Measurements from ENCODE around the gene SOCS1. TPM values are rescaled to one million over a fixed set of nuclear protein-coding genes. Genes with fewer than 3 reads are reported as not detected.

Gene SOCS1
- total RNA-seq, 2 experiments from 2014 or later, result 146 to 152 TPM

DNA sequence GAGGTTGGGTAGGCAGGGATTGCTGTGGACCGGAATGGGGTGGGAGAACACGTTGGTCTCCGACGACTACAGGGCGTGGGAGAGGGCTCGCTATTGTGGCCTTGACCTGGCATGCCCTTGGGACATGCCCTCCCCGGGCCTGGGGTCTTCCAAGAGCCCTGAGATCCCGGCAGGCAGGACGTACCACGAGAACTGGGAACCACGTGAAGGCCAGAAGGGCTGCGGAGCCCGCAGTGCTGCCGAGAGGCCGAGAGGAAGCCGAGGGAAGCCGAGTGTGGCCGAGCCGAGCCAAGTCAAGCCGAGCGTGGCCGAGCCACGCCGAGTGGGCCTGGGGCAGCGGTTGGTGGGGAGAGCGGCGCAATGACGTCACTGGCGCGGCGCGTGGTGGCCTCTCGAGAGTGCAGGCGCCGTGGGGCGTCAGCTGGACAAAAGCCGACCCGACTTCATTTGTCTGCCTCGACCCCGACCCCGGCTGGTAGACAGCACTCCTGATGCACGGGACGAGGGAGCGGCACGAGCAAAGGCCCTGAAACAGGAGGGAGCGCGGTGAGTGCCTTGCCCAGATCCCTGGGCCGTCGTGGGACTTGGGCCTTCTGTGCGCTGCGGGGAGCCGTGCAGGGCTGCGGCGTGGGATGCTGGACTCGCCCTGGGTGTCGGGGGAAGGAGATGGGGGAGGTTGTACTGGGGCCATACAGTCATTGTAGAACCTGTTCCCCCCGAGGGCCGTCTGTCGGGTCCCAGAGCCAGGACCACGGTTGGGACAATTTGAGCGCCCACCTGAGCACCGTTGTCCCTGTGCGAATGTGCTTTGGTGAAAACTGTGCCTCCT lies 6.6 kb downstream of the SOCS1 start:
- peaks cover 6% of the 10 kb centered on the region for H3K27me3 Mint-ChIP-seq
- peak overlapping the region; percentile 48 for H3K4me3 Mint-ChIP-seq
- peaks cover 2% of the 10 kb centered on the region for H3K9me3 Mint-ChIP-seq
- H3K4me1 Mint-ChIP-seq (ENCODE audit: low read depth), result peaks cover 68% of the 10 kb centered on the region
- H3K36me3 Mint-ChIP-seq, result peaks cover 55% of the 10 kb centered on the region
- peak overlapping the region; percentile 72 for H3K27ac Mint-ChIP-seq
- CTCF ChIA-PET, result no interaction called here
- DNase-seq, result peak; percentile 45
- POLR2A ChIA-PET, result interaction anchor here (0.7 to 3.7 kb wide), 5 partner anchors 8 to 197 kb away, joined by 3 to 28 read pairs (median 3); no protein-coding TSS in a partner anchor
- intact Hi-C loops (cut with micrococcal nuclease), result loop anchor here (5.0 kb wide), 1 partner anchor 72 kb away; no protein-coding TSS in a partner anchor

DNA sequence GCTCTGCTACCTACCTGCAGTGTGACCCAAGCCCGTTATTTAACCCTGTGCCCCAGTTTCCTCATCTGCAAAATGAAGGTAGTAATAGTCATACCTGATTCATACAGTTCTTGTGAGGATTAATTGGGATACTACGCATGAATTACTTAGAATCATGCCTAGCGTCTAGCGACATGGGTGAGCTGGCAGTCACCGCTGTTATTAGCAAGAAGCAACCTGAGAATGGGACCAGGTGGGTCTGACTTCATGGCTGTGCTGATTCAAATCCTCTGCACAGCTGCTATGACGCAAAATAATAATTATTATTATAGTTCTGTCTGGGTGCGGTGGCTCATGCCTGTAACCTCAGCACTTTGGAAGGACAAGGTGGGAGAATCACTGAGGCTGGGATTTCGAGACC lies 7.9 kb downstream of the SOCS1 start:
- intact Hi-C loops (cut with micrococcal nuclease), result no loop called here
- H3K27me3 Mint-ChIP-seq, result peaks cover 2% of the 10 kb centered on the region
- peak overlapping the region; percentile 93 for H3K27ac Mint-ChIP-seq
- DNase-seq, result peak; percentile 65
- H3K4me3 Mint-ChIP-seq, result no peak overlapping the region
- peaks cover 64% of the 10 kb centered on the region for H3K4me1 Mint-ChIP-seq (ENCODE audit: low read depth)
- H3K36me3 Mint-ChIP-seq, result peaks cover 43% of the 10 kb centered on the region
- ChIA-PET CTCF (interaction anchor here (0.7 to 1.5 kb wide), 4 partner anchors 9 to 284 kb away, joined by 3 to 5 read pairs (median 4); no protein-coding TSS in a partner anchor), POLR2A (interaction anchor here (0.6 to 3.7 kb wide), 12 partner anchors 8 to 284 kb away, joined by 3 to 36 read pairs (median 4); partner anchors contain the start of gene SOCS1)
- H3K9me3 Mint-ChIP-seq, result peaks cover 2% of the 10 kb centered on the region

DNA sequence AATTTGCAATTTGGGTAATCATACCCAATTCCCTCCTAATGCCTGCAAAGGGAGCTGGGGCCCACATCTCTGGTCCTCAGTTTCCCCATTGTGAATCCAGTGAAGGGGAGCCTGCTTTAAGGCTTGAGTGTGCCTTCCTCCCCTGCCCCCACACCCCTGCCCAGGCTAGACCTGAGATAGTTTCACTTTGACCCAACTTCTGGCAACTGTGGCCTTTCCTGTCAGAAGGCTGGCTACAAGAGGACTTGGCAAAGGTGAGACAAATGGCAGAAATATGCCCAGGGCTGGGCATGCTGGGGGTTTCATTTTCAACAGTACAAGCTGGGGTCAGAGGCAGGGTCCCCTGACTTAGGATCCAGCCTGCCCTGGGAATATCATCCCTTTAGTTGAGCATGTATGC lies 10.0 kb downstream of the SOCS1 start:
- no peaks in the 10 kb centered on the region for H3K27me3 Mint-ChIP-seq
- DNase-seq, result peak; percentile 71
- H3K27ac Mint-ChIP-seq, result peak overlapping the region; percentile 77
- H3K4me1 Mint-ChIP-seq (ENCODE audit: low read depth), result peaks cover 48% of the 10 kb centered on the region
- peaks cover 2% of the 10 kb centered on the region for H3K9me3 Mint-ChIP-seq
- intact Hi-C loops (cut with micrococcal nuclease), result loop anchor here (1.0 kb wide), 2 partner anchors 12 to 21 kb away; no protein-coding TSS in a partner anchor
- H3K36me3 Mint-ChIP-seq, result peaks cover 25% of the 10 kb centered on the region
- no peak overlapping the region for H3K4me3 Mint-ChIP-seq
- ChIA-PET CTCF (interaction anchor here (1.1 to 2.3 kb wide), 8 partner anchors 10 to 282 kb away, joined by 4 to 13 read pairs (median 6); partner anchors contain the start of gene SOCS1), POLR2A (interaction anchor here (0.7 to 3.7 kb wide), 10 partner anchors 10 to 282 kb away, joined by 3 to 36 read pairs (median 10); partner anchors contain the start of gene SOCS1)

DNA sequence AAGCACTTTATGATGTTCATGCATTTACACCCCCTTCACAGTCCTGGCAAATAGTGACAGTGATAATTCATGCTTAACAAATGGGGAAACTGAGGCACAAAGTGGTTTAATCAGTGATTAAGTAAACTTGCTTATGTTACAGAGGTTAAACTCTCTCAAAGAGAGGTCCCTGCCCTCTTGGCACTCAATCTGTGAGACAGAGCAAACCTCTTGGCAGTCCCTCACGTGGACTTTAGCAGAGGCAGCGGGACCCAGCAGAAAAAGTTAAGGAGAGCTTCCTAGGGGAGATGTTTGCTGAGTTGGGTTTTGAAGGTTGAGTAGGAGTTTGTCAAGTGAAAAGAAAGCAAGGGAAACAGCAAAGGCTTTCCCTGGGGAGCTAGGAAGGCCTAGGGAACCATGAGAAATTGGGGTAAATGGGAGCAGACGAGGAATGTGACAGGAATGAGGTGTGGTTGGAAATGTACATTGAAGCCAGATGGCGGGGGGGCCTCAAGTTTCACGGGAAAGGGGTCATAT lies 10.7 kb downstream of the SOCS1 start:
- POLR2A ChIA-PET, result interaction anchor here (1.7 to 3.6 kb wide), 5 partner anchors 11 to 281 kb away, joined by 4 to 36 read pairs (median 12); partner anchors contain the start of gene SOCS1
- CTCF ChIA-PET, result interaction anchor here (1.4 to 2.3 kb wide), 6 partner anchors 10 to 281 kb away, joined by 4 to 13 read pairs (median 6); partner anchors contain the start of gene SOCS1
- intact Hi-C loops (cut with micrococcal nuclease), result no loop called here

DNA sequence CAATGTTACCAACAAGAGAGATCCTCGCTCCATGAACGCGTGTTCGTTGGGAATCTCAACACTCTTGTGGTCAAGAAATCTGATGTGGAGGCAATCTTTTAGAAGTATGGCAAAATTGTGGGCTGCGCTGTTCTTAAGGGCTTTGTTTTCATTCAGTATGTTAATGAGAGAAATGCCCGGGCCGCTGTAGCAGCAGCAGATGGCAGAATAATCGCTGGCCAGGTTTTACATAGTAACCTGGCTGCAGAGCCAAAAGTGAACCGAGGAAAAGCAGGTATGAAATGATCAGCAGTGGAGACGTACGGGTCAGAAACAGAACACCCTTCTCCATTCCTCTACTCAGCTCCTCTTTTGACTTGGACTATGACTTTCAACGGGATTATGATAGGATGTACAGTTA lies 13.3 kb downstream of the SOCS1 start:
- Mint-ChIP-seq H3K27me3 (no peaks in the 10 kb centered on the region), H3K4me3 (no peak overlapping the region), H3K4me1 (ENCODE audit: low read depth) (peaks cover 31% of the 10 kb centered on the region), H3K27ac (no peak overlapping the region), H3K36me3 (peaks cover 2% of the 10 kb centered on the region), H3K9me3 (peaks cover 1% of the 10 kb centered on the region)
- DNase-seq, result no peak
- intact Hi-C loops (cut with micrococcal nuclease), result no loop called here
- ChIA-PET CTCF (interaction anchor here (1.0 to 1.2 kb wide), 2 partner anchors 14 to 129 kb away, joined by 3 read pairs; partner anchors contain the start of gene SOCS1), POLR2A (no interaction called here)

More for the DNA sequence above, 10.7 kb downstream of the SOCS1 start:
- H3K9me3 Mint-ChIP-seq, result peaks cover 2% of the 10 kb centered on the region
- peak overlapping the region; percentile 77 for H3K27ac Mint-ChIP-seq
- H3K4me3 Mint-ChIP-seq, result no peak overlapping the region
- H3K27me3 Mint-ChIP-seq, result no peaks in the 10 kb centered on the region
- peaks cover 20% of the 10 kb centered on the region for H3K36me3 Mint-ChIP-seq
- DNase-seq, result no peak
- peaks cover 44% of the 10 kb centered on the region for H3K4me1 Mint-ChIP-seq (ENCODE audit: low read depth)

DNA sequence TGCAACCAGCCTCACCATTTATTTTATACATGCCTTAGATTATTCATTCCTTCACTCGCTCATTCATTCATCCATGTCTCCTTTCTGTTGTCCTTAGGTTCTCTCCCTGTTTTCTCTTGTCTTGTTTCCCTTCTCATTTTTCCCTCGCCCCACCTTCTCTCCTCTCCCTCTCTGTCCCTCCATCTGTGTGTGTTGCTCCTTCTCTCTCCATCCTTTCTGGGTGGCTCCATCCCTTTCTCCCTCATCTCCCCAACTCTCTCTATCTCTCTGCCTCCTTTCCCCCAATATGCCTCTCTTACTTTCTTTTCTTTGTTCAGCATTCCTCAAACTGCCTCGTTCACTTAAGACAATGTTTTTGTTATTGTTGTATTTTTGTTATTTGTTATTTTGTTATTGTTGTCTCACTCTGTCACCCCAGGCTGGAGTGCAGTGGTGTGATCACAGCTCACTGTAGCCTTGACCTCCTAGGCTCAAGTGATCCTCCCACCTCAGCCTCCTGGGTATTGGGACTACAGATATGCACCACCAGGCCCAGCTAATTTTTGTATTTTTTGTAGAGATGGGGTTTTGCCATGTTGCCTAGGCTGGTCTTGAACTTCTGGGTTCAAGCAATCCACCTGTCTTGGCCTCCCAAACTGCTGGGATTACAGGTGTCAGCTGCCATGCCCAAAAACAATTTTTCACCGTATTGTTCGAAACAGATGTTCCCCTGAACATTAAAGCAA lies 14.4 kb downstream of the SOCS1 start:
- DNase-seq, result no peak
- ChIA-PET POLR2A (interaction anchor here (0.9 to 1.5 kb wide), 3 partner anchors 8 to 13 kb away, joined by 3 to 7 read pairs (median 4); no protein-coding TSS in a partner anchor), CTCF (interaction anchor here (1.0 kb wide), 1 partner anchor 14 kb away, joined by 3 read pairs; the partner anchor contains the start of gene SOCS1)
- Mint-ChIP-seq H3K27me3 (no peaks in the 10 kb centered on the region), H3K4me3 (no peak overlapping the region), H3K4me1 (ENCODE audit: low read depth) (peaks cover 28% of the 10 kb centered on the region), H3K27ac (no peak overlapping the region), H3K9me3 (no peaks in the 10 kb centered on the region), H3K36me3 (no peaks in the 10 kb centered on the region)
- intact Hi-C loops (cut with micrococcal nuclease), result no loop called here

DNA sequence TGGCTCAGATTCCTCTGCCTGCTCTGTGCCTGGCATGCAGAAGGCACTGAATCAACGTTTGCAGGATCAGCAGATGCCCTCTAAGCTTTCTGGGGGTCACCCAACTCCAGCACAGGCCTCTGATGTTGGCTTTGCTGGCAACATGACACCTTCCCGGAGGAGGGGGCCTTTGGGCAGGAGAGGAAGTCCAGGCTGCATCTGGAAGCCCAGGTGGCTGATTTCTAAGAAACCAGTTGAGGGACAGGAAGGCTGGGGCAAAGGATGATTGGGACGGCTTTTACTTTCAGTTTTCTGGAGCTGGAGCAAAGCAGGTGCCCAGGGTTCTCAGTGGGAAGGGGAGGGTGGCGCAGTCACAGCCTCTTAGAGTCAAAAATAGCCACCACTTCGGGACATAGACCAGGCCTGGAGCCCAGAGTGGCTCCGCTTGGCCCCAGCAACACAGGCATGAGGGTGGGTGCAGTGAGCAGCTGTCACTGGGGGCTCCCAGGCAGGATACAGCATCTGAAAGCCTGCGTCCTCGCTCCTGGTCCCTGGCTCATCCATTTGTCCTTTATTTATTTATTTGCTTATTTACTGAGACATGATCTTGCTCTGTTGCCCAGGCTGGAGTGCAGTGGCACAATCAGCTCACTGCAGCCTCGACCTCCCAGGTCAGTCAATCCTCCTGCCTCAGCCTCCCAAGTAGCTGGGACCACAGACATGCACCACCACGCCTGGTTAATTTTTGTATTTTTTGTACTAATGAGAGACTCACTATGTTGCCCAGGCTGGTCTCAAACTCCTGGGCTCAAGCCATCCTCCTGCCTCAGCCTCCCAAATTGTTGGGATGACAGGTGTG lies 15.1 kb downstream of the SOCS1 start:
- Mint-ChIP-seq H3K4me3 (peak overlapping the region; percentile 11), H3K4me1 (ENCODE audit: low read depth) (peaks cover 25% of the 10 kb centered on the region), H3K27ac (peak overlapping the region; percentile 48), H3K36me3 (no peaks in the 10 kb centered on the region), H3K9me3 (no peaks in the 10 kb centered on the region), H3K27me3 (no peaks in the 10 kb centered on the region)
- POLR2A ChIA-PET, result interaction anchor here (0.9 to 1.5 kb wide), 4 partner anchors 9 to 16 kb away, joined by 3 to 7 read pairs (median 4); no protein-coding TSS in a partner anchor
- no peak for DNase-seq
- intact Hi-C loops (cut with micrococcal nuclease), result no loop called here
- CTCF ChIA-PET, result interaction anchor here (0.9 to 1.0 kb wide), 2 partner anchors 15 to 131 kb away, joined by 3 read pairs; partner anchors contain the start of gene SOCS1

DNA sequence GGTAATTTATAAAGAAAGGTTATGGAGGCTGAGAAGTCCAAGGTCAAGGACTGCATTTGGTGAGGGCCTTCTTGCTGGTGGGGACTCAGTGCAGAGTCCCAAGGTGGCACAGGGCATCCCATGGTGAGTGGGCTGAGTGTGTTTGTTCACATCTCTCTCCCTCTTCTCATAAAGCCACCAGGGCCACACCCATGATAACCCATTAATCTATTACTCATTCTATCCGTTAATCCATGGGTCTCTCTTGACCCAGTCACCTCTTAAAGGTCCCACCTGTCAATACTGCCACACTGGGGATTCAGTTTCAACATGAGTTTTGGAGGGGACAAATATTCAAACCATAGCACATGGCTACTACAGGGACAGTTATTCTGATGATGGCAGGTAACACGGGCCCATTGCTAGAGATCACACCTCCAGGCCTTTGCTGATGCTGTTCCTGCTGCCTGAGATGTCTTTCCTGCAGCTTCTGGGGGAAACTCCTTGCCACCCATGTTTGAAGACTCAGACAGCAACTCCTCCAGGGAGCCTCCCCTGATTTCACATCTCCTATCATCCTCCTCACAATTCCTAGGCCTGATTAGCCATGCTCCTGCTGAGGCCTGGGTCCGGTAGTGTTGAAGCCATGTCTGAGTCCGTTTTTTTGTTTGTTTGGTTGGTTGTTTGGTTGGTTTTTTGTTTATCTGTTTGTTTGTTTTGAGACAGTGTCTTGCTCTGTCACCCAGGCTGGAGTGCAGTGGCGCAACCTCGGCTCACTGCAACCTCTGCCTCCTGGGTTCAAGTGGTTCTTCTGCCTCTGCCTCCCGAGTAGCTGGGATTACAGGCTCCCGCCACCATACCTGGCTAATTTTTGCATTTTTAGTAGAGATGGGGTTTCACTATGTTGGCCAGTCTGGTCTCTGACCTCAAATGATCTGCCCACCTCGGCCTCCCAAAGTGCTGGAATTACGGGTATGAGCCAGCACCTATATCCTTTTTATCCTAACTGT lies 16.1 kb downstream of the SOCS1 start:
- Mint-ChIP-seq H3K4me1 (ENCODE audit: low read depth) (peaks cover 24% of the 10 kb centered on the region), H3K27me3 (no peaks in the 10 kb centered on the region), H3K27ac (peak overlapping the region; percentile 48), H3K36me3 (no peaks in the 10 kb centered on the region), H3K4me3 (peak overlapping the region; percentile 11), H3K9me3 (no peaks in the 10 kb centered on the region)
- no peak for DNase-seq
- ChIA-PET CTCF (interaction anchor here (0.9 to 1.0 kb wide), 2 partner anchors 16 to 132 kb away, joined by 3 read pairs; partner anchors contain the start of gene SOCS1), POLR2A (interaction anchor here (1.0 to 1.5 kb wide), 3 partner anchors 12 to 15 kb away, joined by 4 to 7 read pairs (median 5); no protein-coding TSS in a partner anchor)
- intact Hi-C loops (cut with micrococcal nuclease), result no loop called here

DNA sequence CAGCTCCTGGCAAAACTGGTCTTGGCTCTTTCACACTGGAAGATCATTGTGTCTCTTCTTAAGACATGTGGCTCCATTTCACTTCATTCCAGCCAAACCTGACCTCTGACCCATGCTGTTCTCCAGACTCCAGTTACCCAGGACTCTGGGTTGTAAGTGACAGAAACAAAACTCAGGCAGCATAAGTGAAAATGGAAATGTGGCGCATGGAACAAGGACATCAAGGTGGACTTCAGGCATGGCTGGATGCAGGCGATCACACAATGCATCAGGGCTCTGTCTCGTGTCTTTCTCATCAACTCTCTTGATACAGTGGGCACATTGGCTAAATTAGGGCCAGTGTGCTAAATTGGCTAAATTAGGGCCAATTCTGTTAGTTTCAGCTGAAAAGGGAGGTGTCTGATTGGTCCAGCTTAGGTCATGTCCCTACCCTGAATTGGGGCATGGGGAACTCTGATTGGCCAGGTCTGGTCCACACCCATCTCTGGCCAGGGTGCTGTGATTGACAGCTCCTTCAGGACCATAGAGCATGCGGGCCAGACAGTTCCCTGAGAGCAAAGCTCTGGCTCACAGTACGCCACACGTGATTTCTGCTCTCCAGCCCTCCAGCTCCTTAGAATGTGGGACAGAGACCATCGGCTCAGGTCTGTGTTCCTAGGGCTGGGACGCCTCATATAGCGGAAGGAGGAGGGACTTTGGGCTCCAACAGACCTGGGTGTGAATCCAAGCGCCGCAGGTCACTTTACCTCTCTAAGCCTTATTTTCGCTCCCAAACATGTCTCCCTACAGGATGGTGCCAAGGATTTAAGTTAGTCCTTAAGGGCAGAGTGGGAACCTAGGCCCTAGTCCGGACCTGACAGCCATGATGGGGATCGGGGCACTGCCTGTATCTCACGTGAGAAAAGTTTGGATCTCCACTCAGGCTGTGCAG lies 17.5 kb downstream of the SOCS1 start:
- Mint-ChIP-seq H3K27ac (peak overlapping the region; percentile 18), H3K36me3 (no peaks in the 10 kb centered on the region), H3K4me1 (ENCODE audit: low read depth) (peaks cover 36% of the 10 kb centered on the region), H3K9me3 (no peaks in the 10 kb centered on the region), H3K27me3 (no peaks in the 10 kb centered on the region), H3K4me3 (no peak overlapping the region)
- ChIA-PET CTCF (interaction anchor here (1.3 kb wide), 1 partner anchor 14 kb away, joined by 4 read pairs; no protein-coding TSS in a partner anchor), POLR2A (interaction anchor here (1.0 to 1.5 kb wide), 2 partner anchors 9 to 11 kb away, joined by 3 to 4 read pairs; no protein-coding TSS in a partner anchor)
- no peak for DNase-seq
- intact Hi-C loops (cut with micrococcal nuclease), result no loop called here

All from activated CD4-positive, alpha-beta memory T cell treated with anti-CD3 and anti-CD28 coated beads for 36 hours (primary cell).